GM12878 (cell line): ENCODE data around the gene CHL1.

Experiments used
- ATF7 ChIP-seq: fragments of 450-650 bp; IDR thresholded peaks from 2 replicates; pipeline ENCODE4 v1.6.1; 2016; ENCODE audit warnings: low read depth, mild to moderate bottlenecking
- BHLHE40 ChIP-seq, 2 experiments: fragments of 450-650 bp in 1 of 2; IDR thresholded peaks; 2 replicates each; pipeline ENCODE4 v1.6.1; 2011 to 2017; ENCODE audit warnings: low read depth in 2 of 2, borderline replicate concordance in 1 of 2, improper control_type of control experiment in 1 of 2, low read length in 1 of 2, mild to moderate bottlenecking in 1 of 2
- EP300 ChIP-seq, 2 experiments: fragments of 150-350 bp in 1 of 2; IDR thresholded peaks; 2 replicates each; pipeline ENCODE4 v1.6.1; 2011 to 2012; ENCODE audit warnings: low read depth in 2 of 2, low read length in 2 of 2, borderline replicate concordance in 1 of 2, improper control_type of control experiment in 1 of 2, inconsistent platforms in 1 of 2; ENCODE audit not compliant: control insufficient read depth in 1 of 2
- EZH2 ChIP-seq: IDR thresholded peaks from 2 replicates; pipeline ENCODE4 v1.6.1; 2012; ENCODE audit warnings: low read depth, mild to moderate bottlenecking, control low read depth, inconsistent platforms, low read length, borderline replicate concordance; ENCODE audit not compliant: control insufficient read depth
- FOS ChIP-seq: IDR thresholded peaks from 3 replicates; pipeline ENCODE4 v1.6.1; 2011; ENCODE audit warnings: borderline replicate concordance; ENCODE audit not compliant: insufficient read length; ENCODE audit errors: extremely low read depth
- NR2C2 ChIP-seq: IDR thresholded peaks from 2 replicates; pipeline ENCODE4 v1.6.1; 2011; ENCODE audit warnings: borderline replicate concordance, low read depth; ENCODE audit not compliant: control insufficient read depth, insufficient read length
- POLR2A ChIP-seq: IDR thresholded peaks from 2 replicates; pipeline ENCODE4 v1.6.1; 2011; ENCODE audit warnings: low read depth, mild to moderate bottlenecking, low read length
- RCOR1 ChIP-seq: conservative IDR thresholded peaks from 2 replicates; pipeline ENCODE4 v1.6.1; 2012; ENCODE audit warnings: low read depth, low read length, improper control_type of control experiment
- SMC3 ChIP-seq: IDR thresholded peaks from 2 replicates; pipeline ENCODE4 v1.6.1; 2011; ENCODE audit warnings: low read length, improper control_type of control experiment, borderline replicate concordance
- SUZ12 ChIP-seq: fragments of 200-600 bp; sonication (generic); IDR thresholded peaks from one replicate; pipeline ENCODE4 v1.6.1; 2018; ENCODE audit warnings: antibody characterized with exemption, mild to moderate bottlenecking; ENCODE audit not compliant: unreplicated experiment
- TF ChIP-seq, protein P1 (sequence below), 3 experiments: IDR thresholded peaks in 2 of 3; conservative IDR thresholded peaks in 1 of 3; 2 replicates each; pipeline ENCODE4 v1.5.1; 2011; ENCODE audit warnings: low read depth in 3 of 3, low read length in 3 of 3, mild to moderate bottlenecking in 3 of 3, control low read depth in 2 of 3, moderate library complexity in 2 of 3, inconsistent platforms in 1 of 3, mixed read lengths in 1 of 3; ENCODE audit not compliant: control insufficient read depth in 2 of 3, insufficient read depth in 1 of 3; ENCODE audit errors: extremely low read depth in 1 of 3
- TF ChIP-seq, protein P2 (sequence below): IDR thresholded peaks from 2 replicates; pipeline ENCODE4 v1.6.1; 2012; ENCODE audit warnings: low read length, inconsistent platforms
- TF ChIP-seq, protein P3 (sequence below): fragments of 450-650 bp; IDR thresholded peaks from 2 replicates; pipeline ENCODE4 v1.6.1; 2018; ENCODE audit warnings: borderline replicate concordance, mild to moderate bottlenecking; ENCODE audit not compliant: partially characterized antibody
- TF ChIP-seq, protein P4 (sequence below): IDR thresholded peaks from 2 replicates; pipeline ENCODE4 v1.6.1; 2011; ENCODE audit warnings: low read depth, low read length, improper control_type of control experiment, borderline replicate concordance

DNA sequence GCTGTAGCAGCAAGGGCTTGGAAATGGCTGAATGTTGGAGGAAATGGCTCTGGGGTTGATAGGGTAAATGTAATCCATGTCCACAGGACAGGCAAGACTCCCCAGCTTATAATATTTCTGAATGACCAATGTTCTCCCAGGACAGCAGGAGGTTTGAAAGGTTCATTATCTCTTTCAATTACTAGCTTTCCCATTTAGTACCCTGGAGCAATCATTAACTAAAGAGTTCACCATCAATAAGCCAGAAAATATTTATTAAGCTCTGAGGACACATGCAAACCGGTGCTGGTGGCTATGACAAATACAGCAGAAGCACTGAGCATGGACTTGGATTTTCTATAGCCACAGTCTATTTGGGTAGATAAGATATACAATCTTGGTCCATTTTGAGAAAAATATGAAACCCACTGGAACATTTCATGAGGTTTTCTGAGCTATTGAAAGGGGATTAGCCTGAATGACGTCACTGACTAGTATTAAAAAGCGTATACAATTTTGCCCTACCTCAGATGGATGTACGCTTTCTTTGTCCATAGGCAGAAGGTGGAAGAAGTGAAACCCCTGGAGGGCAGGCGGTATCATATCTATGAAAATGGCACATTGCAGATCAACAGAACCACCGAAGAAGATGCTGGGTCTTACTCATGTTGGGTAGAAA, 166.2 kb downstream of the CHL1 start:
- TF ChIP-seq BHLHE40 (IDR thresholded peaks at IDR 0.05; ENCODE audit: borderline replicate concordance in 1 of 2, low read depth in 2 of 2, low read length in 1 of 2) (no peak), SUZ12 (no peak), EZH2 (no peak), FOS (no peak), NR2C2 (no peak), SMC3 (no peak), POLR2A (no peak), ATF7 (peak; percentile 61), EP300 (IDR thresholded peaks at IDR 0.05; ENCODE audit: borderline replicate concordance in 1 of 2, control insufficient read depth in 1 of 2, low read depth in 2 of 2, low read length in 2 of 2) (no peak), RCOR1 (no peak)
- TF ChIP-seq, protein P1, sequence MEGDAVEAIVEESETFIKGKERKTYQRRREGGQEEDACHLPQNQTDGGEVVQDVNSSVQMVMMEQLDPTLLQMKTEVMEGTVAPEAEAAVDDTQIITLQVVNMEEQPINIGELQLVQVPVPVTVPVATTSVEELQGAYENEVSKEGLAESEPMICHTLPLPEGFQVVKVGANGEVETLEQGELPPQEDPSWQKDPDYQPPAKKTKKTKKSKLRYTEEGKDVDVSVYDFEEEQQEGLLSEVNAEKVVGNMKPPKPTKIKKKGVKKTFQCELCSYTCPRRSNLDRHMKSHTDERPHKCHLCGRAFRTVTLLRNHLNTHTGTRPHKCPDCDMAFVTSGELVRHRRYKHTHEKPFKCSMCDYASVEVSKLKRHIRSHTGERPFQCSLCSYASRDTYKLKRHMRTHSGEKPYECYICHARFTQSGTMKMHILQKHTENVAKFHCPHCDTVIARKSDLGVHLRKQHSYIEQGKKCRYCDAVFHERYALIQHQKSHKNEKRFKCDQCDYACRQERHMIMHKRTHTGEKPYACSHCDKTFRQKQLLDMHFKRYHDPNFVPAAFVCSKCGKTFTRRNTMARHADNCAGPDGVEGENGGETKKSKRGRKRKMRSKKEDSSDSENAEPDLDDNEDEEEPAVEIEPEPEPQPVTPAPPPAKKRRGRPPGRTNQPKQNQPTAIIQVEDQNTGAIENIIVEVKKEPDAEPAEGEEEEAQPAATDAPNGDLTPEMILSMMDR (IDR thresholded peaks at IDR 0.05 in 2 of 3, conservative IDR thresholded peaks at IDR 0.05 in 1 of 3; ENCODE audit: control insufficient read depth in 2 of 3, extremely low read depth in 1 of 3, insufficient read depth in 1 of 3, low read depth in 3 of 3, low read length in 3 of 3) = no peak
- TF ChIP-seq, protein P2, sequence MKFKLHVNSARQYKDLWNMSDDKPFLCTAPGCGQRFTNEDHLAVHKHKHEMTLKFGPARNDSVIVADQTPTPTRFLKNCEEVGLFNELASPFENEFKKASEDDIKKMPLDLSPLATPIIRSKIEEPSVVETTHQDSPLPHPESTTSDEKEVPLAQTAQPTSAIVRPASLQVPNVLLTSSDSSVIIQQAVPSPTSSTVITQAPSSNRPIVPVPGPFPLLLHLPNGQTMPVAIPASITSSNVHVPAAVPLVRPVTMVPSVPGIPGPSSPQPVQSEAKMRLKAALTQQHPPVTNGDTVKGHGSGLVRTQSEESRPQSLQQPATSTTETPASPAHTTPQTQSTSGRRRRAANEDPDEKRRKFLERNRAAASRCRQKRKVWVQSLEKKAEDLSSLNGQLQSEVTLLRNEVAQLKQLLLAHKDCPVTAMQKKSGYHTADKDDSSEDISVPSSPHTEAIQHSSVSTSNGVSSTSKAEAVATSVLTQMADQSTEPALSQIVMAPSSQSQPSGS = no peak
- TF ChIP-seq, protein P3, sequence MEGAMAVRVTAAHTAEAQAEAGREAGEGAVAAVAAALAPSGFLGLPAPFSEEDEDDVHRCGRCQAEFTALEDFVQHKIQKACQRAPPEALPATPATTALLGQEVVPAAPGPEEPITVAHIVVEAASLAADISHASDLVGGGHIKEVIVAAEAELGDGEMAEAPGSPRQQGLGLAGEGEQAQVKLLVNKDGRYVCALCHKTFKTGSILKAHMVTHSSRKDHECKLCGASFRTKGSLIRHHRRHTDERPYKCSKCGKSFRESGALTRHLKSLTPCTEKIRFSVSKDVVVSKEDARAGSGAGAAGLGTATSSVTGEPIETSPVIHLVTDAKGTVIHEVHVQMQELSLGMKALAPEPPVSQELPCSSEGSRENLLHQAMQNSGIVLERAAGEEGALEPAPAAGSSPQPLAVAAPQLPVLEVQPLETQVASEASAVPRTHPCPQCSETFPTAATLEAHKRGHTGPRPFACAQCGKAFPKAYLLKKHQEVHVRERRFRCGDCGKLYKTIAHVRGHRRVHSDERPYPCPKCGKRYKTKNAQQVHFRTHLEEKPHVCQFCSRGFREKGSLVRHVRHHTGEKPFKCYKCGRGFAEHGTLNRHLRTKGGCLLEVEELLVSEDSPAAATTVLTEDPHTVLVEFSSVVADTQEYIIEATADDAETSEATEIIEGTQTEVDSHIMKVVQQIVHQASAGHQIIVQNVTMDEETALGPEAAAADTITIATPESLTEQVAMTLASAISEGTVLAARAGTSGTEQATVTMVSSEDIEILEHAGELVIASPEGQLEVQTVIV = no peak
- TF ChIP-seq, protein P4, sequence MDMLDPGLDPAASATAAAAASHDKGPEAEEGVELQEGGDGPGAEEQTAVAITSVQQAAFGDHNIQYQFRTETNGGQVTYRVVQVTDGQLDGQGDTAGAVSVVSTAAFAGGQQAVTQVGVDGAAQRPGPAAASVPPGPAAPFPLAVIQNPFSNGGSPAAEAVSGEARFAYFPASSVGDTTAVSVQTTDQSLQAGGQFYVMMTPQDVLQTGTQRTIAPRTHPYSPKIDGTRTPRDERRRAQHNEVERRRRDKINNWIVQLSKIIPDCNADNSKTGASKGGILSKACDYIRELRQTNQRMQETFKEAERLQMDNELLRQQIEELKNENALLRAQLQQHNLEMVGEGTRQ = no peak
